Measurements from ENCODE around the gene FUT8. TPM values are rescaled to one million over a fixed set of nuclear protein-coding genes. Genes with fewer than 3 reads are reported as not detected.
"Not testable (repeated sequence)": the region's sequence is repeated elsewhere in the genome, so short reads cannot be mapped to it uniquely, and the experiment has no call there.

Gene FUT8
- total RNA-seq, 5 donors from 2014 or later (not counting 1 experiment from before 2014, with no cell fraction given): 37.6 to 51.7 (median 43.9) TPM

DNA sequence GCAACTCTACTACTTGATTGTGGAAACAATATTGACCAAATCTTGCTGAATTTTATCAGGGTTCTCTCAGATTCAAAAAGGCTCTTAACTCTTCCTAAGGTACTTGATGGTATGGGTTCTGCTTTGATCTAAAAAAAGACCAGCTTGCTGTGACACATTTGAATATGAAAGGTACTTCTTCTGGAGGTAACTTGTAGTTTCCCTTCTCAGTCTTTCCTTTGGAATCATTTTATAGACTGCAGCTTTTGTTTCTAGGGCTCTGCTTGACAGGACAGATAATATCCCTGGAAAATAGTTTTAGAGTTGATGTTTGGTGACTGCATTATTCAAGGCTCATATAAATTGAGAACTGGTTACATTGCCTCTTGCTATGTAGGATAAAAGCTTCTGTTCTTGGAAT, 251.9 kb downstream of the FUT8 start:
- peaks cover 0 to 5% (median 3%) of the 10 kb centered on the region in 3 donors for H3K4me1 Mint-ChIP-seq
- no peak overlapping the region for H3K4me3 Mint-ChIP-seq
- peaks cover 25% of the 10 kb centered on the region for H3K36me3 Mint-ChIP-seq
- H3K27me3 ChIP-seq (replicated peaks in 1 of 2; ENCODE audit: control insufficient read depth in 2 of 2, extremely low read depth in 1 of 2, insufficient read depth in 2 of 2, low read length in 1 of 2): no peaks in the 10 kb centered on the region
- H3K4me3 ChIP-seq (ENCODE audit: control insufficient read depth in 1 of 2, extremely low read depth in 1 of 2, low read length in 1 of 2): no peak overlapping the region
- H3K27ac Mint-ChIP-seq: no peak overlapping the region
- H3K36me3 ChIP-seq (ENCODE audit: control insufficient read depth in 2 of 2, extremely low read depth in 1 of 2, insufficient read depth in 1 of 2, low read length in 1 of 2): peaks cover 0 to 7% of the 10 kb centered on the region in 2 donors
- no peaks in the 10 kb centered on the region for H3K27me3 Mint-ChIP-seq
- no peaks in the 10 kb centered on the region for H3K4me1 ChIP-seq (ENCODE audit: control insufficient read depth in 1 of 2, extremely low read depth in 1 of 2, insufficient read depth in 2 of 2, low read length in 2 of 2)
- H3K27ac ChIP-seq (ENCODE audit: low read length): no peak overlapping the region
- no peaks in the 10 kb centered on the region for H3K9me3 Mint-ChIP-seq
- CTCF ChIA-PET: no interaction called here
- ATAC-seq (replicated peaks in 1 of 4) (no peak), DNase-seq (no peak)
- POLR2A ChIA-PET: no interaction called here
- no peaks in the 10 kb centered on the region for H3K9me3 ChIP-seq

DNA sequence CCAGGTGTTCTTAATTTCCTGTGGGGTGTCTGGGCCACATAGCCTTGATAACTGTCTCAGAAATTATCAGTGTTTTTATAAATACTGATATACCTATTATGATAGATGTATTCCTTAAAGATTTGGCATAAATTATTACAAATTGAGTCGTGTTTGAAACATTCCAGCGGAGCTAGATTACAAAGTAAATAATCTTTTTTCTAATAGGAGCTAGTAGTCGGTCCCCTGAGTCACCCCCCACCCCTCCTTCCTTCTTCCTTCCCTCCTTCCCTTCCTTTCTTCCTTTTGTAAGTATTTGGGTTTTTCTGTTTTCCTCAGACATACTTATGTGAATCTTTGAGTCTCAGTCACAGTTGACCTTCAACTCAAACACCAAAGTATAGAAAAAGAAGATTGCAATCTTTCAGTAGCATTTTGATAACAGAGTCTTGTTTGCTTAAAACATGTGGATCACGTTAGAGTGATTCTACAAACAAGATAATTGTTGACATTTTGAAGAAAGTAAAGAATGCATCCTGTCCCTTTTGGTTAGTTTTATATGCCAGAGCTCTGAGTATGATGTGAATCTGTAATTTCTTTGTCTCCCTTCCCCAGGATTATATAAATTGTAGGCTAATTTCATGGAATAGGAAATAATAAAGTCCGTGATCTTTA, 264.0 kb downstream of the FUT8 start:
- Histone ChIP-seq H3K36me3 (ENCODE audit: control insufficient read depth in 2 of 2, extremely low read depth in 1 of 2, insufficient read depth in 1 of 2, low read length in 1 of 2) (peaks cover 0 to 5% of the 10 kb centered on the region in 2 donors), H3K27ac (ENCODE audit: low read length) (no peak overlapping the region), H3K4me1 (ENCODE audit: control insufficient read depth in 1 of 2, extremely low read depth in 1 of 2, insufficient read depth in 2 of 2, low read length in 2 of 2) (no peaks in the 10 kb centered on the region), H3K9me3 (no peaks in the 10 kb centered on the region), H3K4me3 (ENCODE audit: control insufficient read depth in 1 of 2, extremely low read depth in 1 of 2, low read length in 1 of 2) (no peak overlapping the region), H3K27me3 (replicated peaks in 1 of 2; ENCODE audit: control insufficient read depth in 2 of 2, extremely low read depth in 1 of 2, insufficient read depth in 2 of 2, low read length in 1 of 2) (no peaks in the 10 kb centered on the region)
- ChIA-PET POLR2A (no interaction called here), CTCF (no interaction called here)
- no peak overlapping the region for H3K27ac Mint-ChIP-seq
- no peak for ATAC-seq (replicated peaks in 1 of 4)
- peaks cover 29% of the 10 kb centered on the region for H3K36me3 Mint-ChIP-seq
- no peak for DNase-seq
- peaks cover 3 to 18% (median 6%) of the 10 kb centered on the region in 3 donors for H3K4me1 Mint-ChIP-seq
- H3K9me3 Mint-ChIP-seq: no peaks in the 10 kb centered on the region
- no CpG with 5 or more reads among the region's 5 CpGs for WGBS (ENCODE audit: insufficient coverage)
- no peak overlapping the region for H3K4me3 Mint-ChIP-seq
- no peaks in the 10 kb centered on the region for H3K27me3 Mint-ChIP-seq

DNA sequence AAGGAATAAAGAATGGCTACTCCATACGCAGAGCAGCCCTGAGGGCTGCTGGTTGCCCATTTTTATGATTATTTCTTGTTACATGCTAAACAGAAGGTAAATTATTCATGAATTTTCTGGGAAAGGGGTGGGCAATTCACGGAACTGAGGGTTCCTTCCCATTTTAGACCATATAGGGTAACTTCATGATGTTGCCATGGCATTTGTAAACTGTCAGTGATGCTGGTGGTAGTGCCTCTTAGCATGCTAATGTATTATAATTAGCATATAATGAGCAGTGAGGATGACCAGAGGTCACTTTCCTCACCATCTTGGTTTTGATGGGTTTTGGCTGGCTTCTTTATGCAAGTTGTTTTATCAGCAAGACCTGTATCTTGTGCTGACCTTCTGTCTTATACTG, 273.0 kb downstream of the FUT8 start:
- Mint-ChIP-seq H3K9me3 (peaks cover 5 to 6% (median 5%) of the 10 kb centered on the region in 3 donors), H3K4me1 (peaks cover 0 to 10% (median 6%) of the 10 kb centered on the region in 3 donors), H3K4me3 (no peak overlapping the region), H3K27ac (no peak overlapping the region), H3K36me3 (peaks cover 38% of the 10 kb centered on the region), H3K27me3 (no peaks in the 10 kb centered on the region)
- no peak for DNase-seq
- H3K4me1 ChIP-seq (ENCODE audit: control insufficient read depth in 1 of 2, extremely low read depth in 1 of 2, insufficient read depth in 2 of 2, low read length in 2 of 2): no peaks in the 10 kb centered on the region
- no peak for ATAC-seq (replicated peaks in 1 of 4)
- H3K36me3 ChIP-seq (ENCODE audit: control insufficient read depth in 2 of 2, extremely low read depth in 1 of 2, insufficient read depth in 1 of 2, low read length in 1 of 2): no peaks in the 10 kb centered on the region
- ChIA-PET CTCF (no interaction called here), POLR2A (no interaction called here)
- H3K4me3 ChIP-seq (ENCODE audit: control insufficient read depth in 1 of 2, extremely low read depth in 1 of 2, low read length in 1 of 2): no peak overlapping the region
- peaks cover 5% of the 10 kb centered on the region for H3K9me3 ChIP-seq
- no peak overlapping the region for H3K27ac ChIP-seq (ENCODE audit: low read length)
- WGBS (ENCODE audit: insufficient coverage): no CpG with 5 or more reads among the region's 2 CpGs
- H3K27me3 ChIP-seq (replicated peaks in 1 of 2; ENCODE audit: control insufficient read depth in 2 of 2, extremely low read depth in 1 of 2, insufficient read depth in 2 of 2, low read length in 1 of 2): no peaks in the 10 kb centered on the region

DNA sequence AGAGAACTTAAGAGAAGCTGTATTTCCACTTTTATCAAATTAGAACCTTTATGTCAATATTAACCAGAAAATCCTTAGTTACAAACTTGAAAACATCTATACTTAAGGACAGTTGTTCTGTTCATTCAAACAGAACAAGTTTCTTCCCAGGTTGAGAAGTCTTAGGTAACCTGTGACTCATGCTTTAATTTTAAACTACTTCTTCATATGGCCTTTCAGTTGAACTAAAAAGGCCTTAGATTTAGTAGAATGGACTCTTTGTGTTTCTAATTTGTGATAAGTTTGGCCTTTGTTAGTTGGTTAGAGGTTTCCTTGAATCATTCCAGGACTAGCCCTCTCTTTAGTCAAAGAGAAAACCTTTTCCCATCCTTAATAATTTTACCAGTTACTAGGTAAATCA, 274.2 kb downstream of the FUT8 start:
- CTCF ChIA-PET: no interaction called here
- Histone ChIP-seq H3K27ac (ENCODE audit: low read length) (no peak overlapping the region), H3K36me3 (ENCODE audit: control insufficient read depth in 2 of 2, extremely low read depth in 1 of 2, insufficient read depth in 1 of 2, low read length in 1 of 2) (no peaks in the 10 kb centered on the region), H3K4me3 (ENCODE audit: control insufficient read depth in 1 of 2, extremely low read depth in 1 of 2, low read length in 1 of 2) (no peak overlapping the region), H3K27me3 (replicated peaks in 1 of 2; ENCODE audit: control insufficient read depth in 2 of 2, extremely low read depth in 1 of 2, insufficient read depth in 2 of 2, low read length in 1 of 2) (no peaks in the 10 kb centered on the region), H3K4me1 (ENCODE audit: control insufficient read depth in 1 of 2, extremely low read depth in 1 of 2, insufficient read depth in 2 of 2, low read length in 2 of 2) (no peaks in the 10 kb centered on the region), H3K9me3 (peaks cover 5% of the 10 kb centered on the region)
- Mint-ChIP-seq H3K4me1 (peaks cover 0 to 10% (median 6%) of the 10 kb centered on the region in 3 donors), H3K9me3 (peaks cover 5 to 7% (median 6%) of the 10 kb centered on the region in 3 donors), H3K4me3 (no peak overlapping the region), H3K36me3 (peaks cover 41% of the 10 kb centered on the region), H3K27ac (no peak overlapping the region), H3K27me3 (no peaks in the 10 kb centered on the region)
- POLR2A ChIA-PET: interaction anchor here in 1 of 2 donors (0.8 kb wide), 1 partner anchor 323 kb away, joined by 3 read pairs; no protein-coding TSS in a partner anchor
- DNase-seq (no peak), ATAC-seq (replicated peaks in 1 of 4) (no peak)

DNA sequence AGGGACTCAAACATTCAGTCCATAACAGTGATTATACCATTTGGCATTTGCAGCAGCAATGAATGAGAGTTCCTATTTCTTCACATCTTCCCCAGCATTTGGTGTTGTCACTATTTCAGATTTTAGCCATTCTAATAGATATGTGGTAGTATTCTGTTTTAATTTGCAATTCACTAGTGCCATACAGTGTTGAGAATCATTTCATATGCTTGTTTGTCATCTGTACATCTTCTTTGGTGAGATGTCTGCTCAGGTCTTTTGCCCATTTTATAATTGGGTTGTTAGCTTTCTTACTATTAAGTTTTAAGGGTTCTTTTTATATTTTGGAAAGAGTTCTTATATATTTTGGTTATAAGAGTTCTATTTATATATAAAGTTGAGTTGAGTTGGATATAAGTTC, 276.5 kb downstream of the FUT8 start:
- ChIA-PET CTCF (no interaction called here), POLR2A (no interaction called here)
- Mint-ChIP-seq H3K9me3 (peaks cover 5 to 7% (median 6%) of the 10 kb centered on the region in 3 donors), H3K4me1 (peaks cover 0 to 9% (median 6%) of the 10 kb centered on the region in 3 donors), H3K36me3 (peaks cover 44% of the 10 kb centered on the region), H3K4me3 (no peak overlapping the region), H3K27ac (no peak overlapping the region), H3K27me3 (no peaks in the 10 kb centered on the region)
- no peak for ATAC-seq (replicated peaks in 1 of 4)
- H3K27ac ChIP-seq (ENCODE audit: low read length): no peak overlapping the region
- H3K36me3 ChIP-seq (ENCODE audit: control insufficient read depth in 2 of 2, extremely low read depth in 1 of 2, insufficient read depth in 1 of 2, low read length in 1 of 2): no peaks in the 10 kb centered on the region
- H3K27me3 ChIP-seq (replicated peaks in 1 of 2; ENCODE audit: control insufficient read depth in 2 of 2, extremely low read depth in 1 of 2, insufficient read depth in 2 of 2, low read length in 1 of 2): no peaks in the 10 kb centered on the region
- DNase-seq: no peak
- no peak overlapping the region for H3K4me3 ChIP-seq (ENCODE audit: control insufficient read depth in 1 of 2, extremely low read depth in 1 of 2, low read length in 1 of 2)
- peaks cover 5% of the 10 kb centered on the region for H3K9me3 ChIP-seq
- no peaks in the 10 kb centered on the region for H3K4me1 ChIP-seq (ENCODE audit: control insufficient read depth in 1 of 2, extremely low read depth in 1 of 2, insufficient read depth in 2 of 2, low read length in 2 of 2)

DNA sequence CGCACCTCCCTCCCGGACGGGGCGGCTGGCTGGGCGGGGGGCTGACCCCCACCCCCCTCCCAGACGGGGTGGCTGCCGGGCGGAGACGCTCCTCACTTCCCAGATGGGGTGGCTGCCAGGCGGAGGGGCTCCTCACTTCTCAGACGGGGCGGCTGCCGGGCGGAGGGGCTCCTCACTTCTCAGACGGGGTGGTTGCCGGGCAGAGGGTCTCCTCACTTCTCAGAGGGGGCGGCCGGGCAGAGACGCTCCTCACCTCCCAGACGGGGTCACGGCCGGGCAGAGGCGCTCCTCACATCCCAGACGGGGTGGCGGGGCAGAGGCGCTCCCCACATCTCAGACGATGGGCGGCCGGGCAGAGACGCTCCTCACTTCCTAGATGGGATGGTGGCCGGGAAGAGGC, 280.0 kb downstream of the FUT8 start:
- H3K4me3 Mint-ChIP-seq; H3K27ac ChIP-seq (ENCODE audit: low read length); H3K4me1 ChIP-seq (ENCODE audit: control insufficient read depth in 1 of 2, extremely low read depth in 1 of 2, insufficient read depth in 2 of 2, low read length in 2 of 2); ATAC-seq (replicated peaks in 1 of 4); H3K27me3 ChIP-seq (replicated peaks in 1 of 2; ENCODE audit: control insufficient read depth in 2 of 2, extremely low read depth in 1 of 2, insufficient read depth in 2 of 2, low read length in 1 of 2); H3K9me3 ChIP-seq; CTCF ChIA-PET; H3K4me1 Mint-ChIP-seq; DNase-seq; H3K27me3 Mint-ChIP-seq; POLR2A ChIA-PET; H3K9me3 Mint-ChIP-seq; H3K27ac Mint-ChIP-seq; H3K4me3 ChIP-seq (ENCODE audit: control insufficient read depth in 1 of 2, extremely low read depth in 1 of 2, low read length in 1 of 2); H3K36me3 ChIP-seq (ENCODE audit: control insufficient read depth in 2 of 2, extremely low read depth in 1 of 2, insufficient read depth in 1 of 2, low read length in 1 of 2): not testable (repeated sequence)
- no CpG with 5 or more reads among the region's 31 CpGs for WGBS (ENCODE audit: insufficient coverage)
- H3K36me3 Mint-ChIP-seq: peaks cover 34% of the 10 kb centered on the region

DNA sequence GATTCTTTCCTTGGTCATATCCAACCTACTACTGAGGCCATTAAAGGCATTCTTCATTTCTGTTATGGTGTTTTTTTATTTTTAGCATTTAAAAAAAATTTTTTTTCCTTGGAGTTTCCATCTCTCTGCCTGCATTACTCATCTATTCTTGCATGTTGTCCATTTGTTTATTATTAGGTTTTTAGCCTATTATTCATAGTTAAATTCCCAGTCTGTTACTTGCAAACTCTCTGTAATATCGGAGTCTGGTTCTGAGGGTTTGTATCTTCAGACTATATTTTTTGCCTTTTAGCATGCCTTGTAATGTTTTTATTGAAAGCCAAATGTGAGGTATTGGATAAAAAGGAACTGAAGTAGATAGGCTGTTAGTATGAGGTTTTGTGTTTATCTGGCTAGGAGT, 284.3 kb downstream of the FUT8 start:
- peaks cover 0 to 5% (median 3%) of the 10 kb centered on the region in 3 donors for H3K4me1 Mint-ChIP-seq
- H3K27ac ChIP-seq (ENCODE audit: low read length): no peak overlapping the region
- H3K27me3 Mint-ChIP-seq: no peaks in the 10 kb centered on the region
- H3K9me3 ChIP-seq: no peaks in the 10 kb centered on the region
- no CpG with 5 or more reads among the region's 1 CpG for WGBS (ENCODE audit: insufficient coverage)
- no peaks in the 10 kb centered on the region for H3K36me3 ChIP-seq (ENCODE audit: control insufficient read depth in 2 of 2, extremely low read depth in 1 of 2, insufficient read depth in 1 of 2, low read length in 1 of 2)
- POLR2A ChIA-PET: no interaction called here
- no peak for DNase-seq
- no peak overlapping the region for H3K27ac Mint-ChIP-seq
- H3K4me3 ChIP-seq (ENCODE audit: control insufficient read depth in 1 of 2, extremely low read depth in 1 of 2, low read length in 1 of 2): no peak overlapping the region
- H3K36me3 Mint-ChIP-seq: peaks cover 8% of the 10 kb centered on the region
- H3K27me3 ChIP-seq (replicated peaks in 1 of 2; ENCODE audit: control insufficient read depth in 2 of 2, extremely low read depth in 1 of 2, insufficient read depth in 2 of 2, low read length in 1 of 2): no peaks in the 10 kb centered on the region
- CTCF ChIA-PET: no interaction called here
- H3K4me1 ChIP-seq (ENCODE audit: control insufficient read depth in 1 of 2, extremely low read depth in 1 of 2, insufficient read depth in 2 of 2, low read length in 2 of 2): no peaks in the 10 kb centered on the region
- no peak overlapping the region for H3K4me3 Mint-ChIP-seq
- ATAC-seq (replicated peaks in 1 of 4): no peak
- no peaks in the 10 kb centered on the region for H3K9me3 Mint-ChIP-seq

Measured in T-cell (primary cell).